OCI-LY7 (cell line): Measurements from ENCODE around the gene MFSD6.

Experiments
- EZH2phosphoT487 ChIP-seq: fragments of 200-600 bp; sonication (generic); IDR thresholded peaks from 2 replicates; pipeline ENCODE4 v1.6.1; 2018; ENCODE audit warnings: low read depth, borderline replicate concordance, mild to moderate bottlenecking, mixed run types, antibody characterized with exemption, low read length, moderate library complexity, mixed read lengths
- TF ChIP-seq, protein P1 (sequence below): fragments of 200-600 bp; sonication (generic); conservative IDR thresholded peaks from 2 replicates; pipeline ENCODE4 v1.5.1; 2014; ENCODE audit warnings: mild to moderate bottlenecking, antibody characterized with exemption, low read length, moderate library complexity, mixed read lengths

DNA sequence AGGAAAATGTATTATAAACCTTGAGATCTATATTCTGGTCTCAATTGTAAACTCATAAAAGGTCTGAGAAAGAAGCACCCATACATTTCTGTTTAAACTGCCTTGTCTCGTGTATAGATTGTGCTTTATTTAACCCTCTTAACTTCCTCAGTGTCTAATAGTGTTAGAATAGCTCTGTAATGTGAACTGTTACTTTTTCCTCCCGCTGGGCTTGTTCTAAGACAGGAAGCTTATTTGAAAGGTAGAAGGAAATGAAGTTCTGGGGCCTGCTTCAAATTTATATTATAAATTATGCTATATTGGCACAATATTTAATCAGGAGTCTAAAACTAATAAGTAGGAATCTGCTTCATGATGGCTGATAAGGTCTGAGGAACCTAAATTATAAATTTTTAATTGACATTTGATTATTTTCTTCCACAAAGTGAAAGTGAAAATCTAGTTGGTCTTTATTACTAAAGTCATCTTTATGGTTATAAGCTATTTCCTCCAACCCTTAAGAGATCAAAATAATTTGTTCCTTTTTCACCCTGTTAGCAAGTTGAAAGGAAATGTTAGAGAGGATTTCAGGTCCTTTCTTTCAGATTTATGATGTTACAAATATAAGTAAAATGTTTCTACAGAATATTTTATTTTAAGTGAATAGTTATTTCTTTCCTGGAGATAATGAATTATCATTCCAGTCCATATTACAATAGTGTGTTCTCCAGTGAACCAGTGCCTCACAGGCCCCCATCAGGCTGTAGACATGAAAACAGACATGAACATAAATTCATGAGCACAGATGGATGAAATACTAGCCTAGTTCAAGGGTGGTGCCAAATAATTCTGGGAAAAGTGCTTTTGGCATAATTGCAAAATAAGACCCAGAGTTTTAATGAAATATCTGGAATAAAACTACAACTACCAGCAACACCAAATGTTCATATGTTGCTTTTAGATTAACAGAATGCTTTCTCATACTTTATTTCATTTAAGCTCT, 7.9 kb downstream of the MFSD6 start:
- TF ChIP-seq EZH2phosphoT487 = no peak
- TF ChIP-seq, protein P1, sequence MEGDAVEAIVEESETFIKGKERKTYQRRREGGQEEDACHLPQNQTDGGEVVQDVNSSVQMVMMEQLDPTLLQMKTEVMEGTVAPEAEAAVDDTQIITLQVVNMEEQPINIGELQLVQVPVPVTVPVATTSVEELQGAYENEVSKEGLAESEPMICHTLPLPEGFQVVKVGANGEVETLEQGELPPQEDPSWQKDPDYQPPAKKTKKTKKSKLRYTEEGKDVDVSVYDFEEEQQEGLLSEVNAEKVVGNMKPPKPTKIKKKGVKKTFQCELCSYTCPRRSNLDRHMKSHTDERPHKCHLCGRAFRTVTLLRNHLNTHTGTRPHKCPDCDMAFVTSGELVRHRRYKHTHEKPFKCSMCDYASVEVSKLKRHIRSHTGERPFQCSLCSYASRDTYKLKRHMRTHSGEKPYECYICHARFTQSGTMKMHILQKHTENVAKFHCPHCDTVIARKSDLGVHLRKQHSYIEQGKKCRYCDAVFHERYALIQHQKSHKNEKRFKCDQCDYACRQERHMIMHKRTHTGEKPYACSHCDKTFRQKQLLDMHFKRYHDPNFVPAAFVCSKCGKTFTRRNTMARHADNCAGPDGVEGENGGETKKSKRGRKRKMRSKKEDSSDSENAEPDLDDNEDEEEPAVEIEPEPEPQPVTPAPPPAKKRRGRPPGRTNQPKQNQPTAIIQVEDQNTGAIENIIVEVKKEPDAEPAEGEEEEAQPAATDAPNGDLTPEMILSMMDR = no peak
